Caki2 (cell line): ENCODE results near the gene CDH24. TPM values are rescaled to one million over a fixed set of nuclear protein-coding genes. Genes with fewer than 3 reads are reported as not detected.

Experiments used
- DNase-seq: peaks from one replicate; pipeline ENCODE4 v3.0.0-alpha.2; 2015; ENCODE audit warnings: low read depth
- in situ Hi-C: cut with HindIII; loops from 2 replicates; pipeline ENCODE4 v1.10.0; 2016; ENCODE audit warnings: low sequenced_read_pairs, low pct_unique_long_range_greater_than_20kb, mixed read lengths
- total RNA-seq: library from RNA; depleted of rRNA; stranded (reverse); fragments of >200 nt; shearing (Covaris generic); gene quantifications from 2 replicates; pipeline ENCODE4 v1.2.3, GENCODE V29; 2014; ENCODE audit warnings: low replicate concordance

Gene CDH24
- total RNA-seq, 1 experiment from 2014 or later = 7.6 TPM

DNA sequence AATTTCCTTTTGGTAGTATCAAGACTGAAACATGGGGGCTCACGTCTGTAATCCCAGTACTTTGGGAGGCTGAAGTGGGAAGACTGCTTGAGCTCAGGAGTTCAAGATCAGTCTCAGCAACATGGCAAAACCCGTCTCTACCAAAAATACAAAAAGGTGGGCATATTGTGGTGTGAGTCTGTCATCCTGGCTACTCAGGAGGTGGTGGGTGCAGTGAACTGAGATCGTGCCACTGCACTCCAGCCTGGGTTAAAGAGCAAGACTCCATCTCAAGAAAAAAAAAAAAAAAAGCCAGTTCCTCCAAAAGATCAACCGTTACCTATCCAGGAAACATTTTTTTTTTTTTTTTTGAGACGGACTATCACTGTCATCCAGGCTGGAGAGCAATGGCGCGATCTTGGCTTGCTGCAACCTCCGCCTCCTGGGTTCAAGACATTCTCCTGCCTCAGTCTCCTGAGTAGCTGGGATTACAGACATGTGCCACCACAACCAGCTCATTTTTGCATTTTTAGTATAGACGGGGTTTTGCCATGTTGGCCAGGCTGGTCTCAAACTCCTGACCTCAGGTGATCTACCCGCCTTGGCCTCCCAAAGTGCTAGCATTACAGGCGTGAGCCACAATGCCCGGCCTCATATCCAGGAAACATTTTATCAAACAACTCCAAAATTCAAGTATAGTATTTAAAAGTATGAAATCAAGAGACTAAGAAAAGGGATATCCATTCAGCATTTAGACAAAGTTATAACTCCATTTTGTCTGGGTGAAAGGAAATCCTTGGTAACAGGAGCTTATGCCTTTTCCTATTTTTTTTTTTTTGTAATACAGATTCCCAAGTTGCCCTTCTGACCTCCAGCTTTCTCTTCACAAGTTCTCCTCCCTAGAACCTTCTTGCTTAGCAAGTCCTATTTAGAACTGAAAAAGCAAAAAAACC lies 34.2 kb upstream of the CDH24 start:
- no peak for DNase-seq
- in situ Hi-C loops = no loop called here

DNA sequence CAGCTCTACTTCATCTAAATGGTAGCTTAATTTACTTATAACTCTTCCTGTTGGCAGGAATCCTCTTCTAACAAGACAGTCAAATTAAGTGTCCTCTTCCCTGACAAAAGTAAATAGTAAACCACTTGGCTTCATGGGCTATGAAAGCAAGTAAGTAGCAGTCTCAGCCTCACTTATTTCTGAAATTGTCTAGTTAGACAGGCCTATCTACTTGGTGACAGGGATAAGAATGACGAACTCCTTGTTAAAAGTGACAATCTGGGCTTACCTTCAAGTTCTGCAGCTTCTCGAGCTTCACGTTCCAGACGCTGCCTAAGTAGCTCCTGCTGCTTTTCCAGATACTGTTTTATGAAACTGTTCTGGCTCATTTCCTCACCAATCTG lies 32.9 kb upstream of the CDH24 start:
- in situ Hi-C loops = no loop called here

DNA sequence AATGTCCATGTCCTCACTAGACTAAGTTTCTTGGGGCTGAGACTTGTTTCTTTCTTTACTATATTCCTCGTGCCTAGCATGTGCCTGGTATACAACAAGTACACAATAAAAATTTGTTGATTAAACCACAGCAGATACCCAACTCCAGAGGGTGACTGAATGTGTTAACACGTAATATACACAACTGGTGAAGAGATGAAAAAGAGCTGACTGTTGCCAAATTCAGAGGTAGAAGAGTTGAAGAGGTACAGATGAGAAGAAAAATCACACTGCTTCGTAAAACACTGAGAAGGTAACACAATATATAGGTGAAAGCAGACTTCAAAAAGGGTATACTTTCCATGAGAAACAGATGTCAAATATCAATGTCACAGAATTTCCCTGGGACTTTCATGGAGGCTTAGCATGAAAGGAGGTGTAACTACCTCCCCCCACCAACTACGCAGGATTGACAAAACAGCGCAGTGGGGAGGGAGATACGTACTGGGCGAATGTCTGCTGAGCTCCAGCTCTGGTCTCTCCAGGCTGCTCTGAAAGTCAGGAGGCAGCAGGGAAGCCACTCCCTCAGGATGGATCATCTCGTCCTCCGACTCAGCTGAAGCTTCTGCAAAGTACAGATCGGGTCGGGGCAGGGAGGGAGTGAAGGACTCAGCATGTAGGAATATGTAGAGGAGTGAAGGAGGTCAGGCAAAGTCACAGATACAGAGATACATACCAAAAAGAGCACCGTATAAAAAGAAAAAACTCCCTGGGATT lies 32.4 kb upstream of the CDH24 start:
- DNase-seq = no peak
- in situ Hi-C loops = no loop called here

More for the DNA sequence above, 32.9 kb upstream of the CDH24 start:
- no peak for DNase-seq

- in situ Hi-C loops = no loop called here
- no peak for DNase-seq
Measured at GRCh38 chr14:23086565-23086964, 29.2 kb upstream of the CDH24 start.

DNA sequence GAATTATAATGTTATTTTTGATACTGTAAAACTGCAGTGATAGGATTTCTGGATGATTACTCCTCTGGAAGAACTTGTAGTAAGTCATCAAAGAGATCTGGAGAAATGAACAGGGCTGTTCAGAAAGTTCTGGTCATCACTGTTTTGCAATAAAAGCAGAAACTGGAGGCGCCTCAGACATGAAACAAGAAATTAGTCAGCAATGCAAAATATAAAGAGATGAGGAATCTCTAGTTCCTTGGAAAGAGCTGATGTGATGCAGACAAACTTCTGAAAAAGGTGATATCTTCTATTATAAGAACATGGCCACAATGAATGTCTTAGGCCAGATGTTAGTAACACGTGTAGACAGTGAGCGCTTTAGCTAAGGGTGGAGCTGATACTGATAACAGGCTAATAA lies 28.1 kb upstream of the CDH24 start:
- in situ Hi-C loops = no loop called here
- DNase-seq = no peak

DNA sequence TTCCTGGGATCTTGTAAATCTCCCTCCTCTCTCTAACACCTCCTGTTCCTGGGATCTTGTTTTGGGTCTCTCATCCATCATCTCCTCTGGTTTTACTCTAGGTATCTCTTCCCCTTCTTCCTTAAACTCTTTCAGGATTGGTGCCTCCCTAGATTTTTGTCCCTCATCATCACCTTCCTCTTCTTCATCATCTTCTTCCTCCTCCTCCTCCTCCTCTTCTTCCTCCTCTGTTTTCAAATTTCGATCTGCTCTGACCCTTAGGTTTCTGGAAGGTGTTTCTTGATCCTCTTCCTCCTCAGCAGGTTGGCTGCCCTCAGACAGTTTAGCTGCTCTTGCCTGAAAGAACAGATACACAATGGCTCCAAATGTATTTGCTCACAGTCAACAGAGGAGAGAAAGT lies 23.2 kb upstream of the CDH24 start:
- no peak for DNase-seq
- in situ Hi-C loops = no loop called here

DNA sequence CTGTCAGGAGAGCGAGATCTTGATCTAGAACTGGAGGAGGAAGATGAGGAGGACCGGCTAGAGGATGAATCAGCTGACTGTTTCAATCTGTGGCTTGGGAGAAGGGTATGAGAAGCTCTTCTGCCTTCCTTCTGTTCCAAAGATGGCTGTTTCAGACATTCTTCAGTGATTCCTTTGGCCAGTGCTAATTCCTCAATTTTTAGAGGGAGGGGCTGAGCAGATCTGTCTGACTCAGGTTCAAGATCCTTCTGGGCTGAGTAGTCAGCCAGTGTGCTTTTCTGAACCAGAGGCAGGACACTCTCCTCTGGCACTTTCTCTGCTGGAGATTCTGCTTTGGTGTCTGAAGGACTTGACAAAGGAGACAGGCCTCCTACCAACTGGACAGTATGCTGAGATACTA lies 22.4 kb upstream of the CDH24 start:
- no peak for DNase-seq
- in situ Hi-C loops = no loop called here

GRCh38 chr14:23078692-23079116 lies 21.4 kb upstream of the CDH24 start:
- in situ Hi-C loops = no loop called here

DNA sequence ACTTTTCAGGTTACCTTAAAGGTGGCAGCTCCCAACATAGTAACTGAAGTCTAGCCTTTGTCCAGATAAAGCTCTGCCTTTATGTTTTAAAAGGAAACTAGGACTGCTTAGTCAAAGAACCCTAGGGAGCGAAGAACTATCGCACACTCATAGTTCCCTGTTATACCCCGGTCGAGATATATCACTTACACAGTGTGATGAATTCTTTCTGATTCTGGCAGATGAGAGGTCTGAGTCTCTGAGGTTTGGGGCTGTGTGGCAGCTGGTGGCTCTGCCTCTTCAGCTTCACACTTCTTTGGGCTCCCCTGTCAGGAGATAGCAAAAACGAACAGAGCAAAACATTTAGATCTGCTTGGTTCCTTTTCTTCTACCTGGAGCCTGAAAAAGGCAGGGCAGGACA lies 20.6 kb upstream of the CDH24 start:
- in situ Hi-C loops = no loop called here
- no peak for DNase-seq

More at GRCh38 chr14:23078692-23079116, 21.4 kb upstream of the CDH24 start:
- DNase-seq = peak; percentile 77

GRCh38 chr14:23076785-23077408 lies 19.6 kb upstream of the CDH24 start:
- in situ Hi-C loops = no loop called here
- no peak for DNase-seq

DNA sequence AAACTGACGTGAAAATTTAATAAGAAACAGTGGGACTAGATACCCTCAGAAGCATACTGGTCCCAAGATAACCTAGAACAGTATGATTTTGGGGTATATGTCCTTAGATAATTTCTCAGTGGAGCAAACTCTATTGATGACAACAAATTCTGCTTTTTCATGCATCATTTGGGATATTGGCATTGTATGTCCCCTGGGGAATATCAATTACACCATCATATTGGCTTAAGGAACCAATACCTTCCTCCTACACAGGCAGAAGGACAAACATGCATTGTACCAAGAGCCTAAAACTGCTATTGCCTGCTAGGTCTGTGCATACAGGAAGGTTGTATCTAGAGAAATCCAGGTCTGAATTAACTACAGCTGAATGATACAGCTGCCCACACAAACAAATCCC lies 17.6 kb upstream of the CDH24 start:
- in situ Hi-C loops = no loop called here
- DNase-seq = no peak

GRCh38 chr14:23071921-23072539 lies 14.7 kb upstream of the CDH24 start:
- DNase-seq = no peak
- in situ Hi-C loops = no loop called here

GRCh38 chr14:23071244-23071920 lies 14.1 kb upstream of the CDH24 start:
- in situ Hi-C loops = no loop called here
- DNase-seq = peak; percentile 78

- DNase-seq = no peak
- in situ Hi-C loops = no loop called here
Measured at GRCh38 chr14:23070262-23071129, 13.2 kb upstream of the CDH24 start.

DNA sequence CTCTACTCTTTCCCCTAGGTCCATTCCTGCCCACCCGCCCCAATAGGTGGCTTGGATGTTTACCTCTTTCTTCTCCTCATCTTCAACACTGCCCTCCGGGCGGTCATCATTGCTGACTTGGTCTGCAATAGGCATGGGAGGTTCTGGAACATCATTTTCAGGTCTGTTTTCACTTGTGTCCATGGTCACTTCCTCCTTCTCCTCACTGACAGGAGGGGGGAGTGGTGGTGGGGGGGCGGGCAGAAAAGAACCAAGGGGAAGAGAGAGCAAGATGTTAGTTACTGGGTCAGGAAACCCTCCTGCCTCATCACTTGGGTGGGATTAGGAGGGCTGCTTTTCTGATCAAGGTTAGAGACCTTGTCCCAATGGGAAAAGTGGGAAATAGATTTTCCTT lies 12.1 kb upstream of the CDH24 start:
- in situ Hi-C loops = no loop called here

DNA sequence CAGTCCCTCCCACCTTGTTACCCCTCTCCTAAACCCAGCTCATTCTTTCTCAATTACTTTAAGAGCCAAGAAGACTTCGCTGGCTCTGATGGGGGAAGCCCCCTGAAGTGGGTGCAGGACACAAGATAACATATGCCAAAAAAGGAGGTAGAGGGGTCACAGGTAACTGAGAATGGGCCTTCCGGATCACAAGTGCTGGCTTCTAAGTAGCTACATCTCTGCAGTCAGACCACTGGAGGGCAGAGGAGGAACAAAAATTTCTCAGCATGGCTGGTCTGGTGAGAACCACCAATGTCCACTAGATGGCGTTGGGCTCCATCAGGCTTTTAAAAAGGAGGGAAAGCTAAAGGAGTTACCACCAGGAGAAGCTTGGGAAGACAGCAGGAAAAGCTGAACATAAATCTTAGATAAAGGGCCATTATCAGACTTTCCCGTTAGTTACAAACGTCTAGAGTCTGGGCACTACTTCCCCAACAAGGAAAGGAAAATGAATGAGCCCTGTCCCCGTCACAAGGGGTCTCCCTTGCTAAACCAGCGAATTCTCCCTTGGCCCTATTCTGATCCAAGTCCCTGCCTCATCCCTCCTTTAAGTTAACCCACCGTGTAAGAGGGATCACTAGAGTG lies 11.6 kb upstream of the CDH24 start:
- in situ Hi-C loops = no loop called here
- peak; percentile 86 for DNase-seq

More for the DNA sequence above, 12.1 kb upstream of the CDH24 start:
- DNase-seq = no peak
